HG02763 (cell line): ENCODE measurements around the gene GRK7.
A peak's percentile ranks its signal among the peaks of the same experiment; 100 is the strongest.

Source experiments
- ATAC-seq: cut with Tn5 transposase; IDR thresholded peaks from one replicate; pipeline ENCODE4 v1.9.1; 2021; ENCODE audit warnings: mild to moderate bottlenecking, moderate library complexity; ENCODE audit not compliant: unreplicated experiment

GRK7 gene, protein sequence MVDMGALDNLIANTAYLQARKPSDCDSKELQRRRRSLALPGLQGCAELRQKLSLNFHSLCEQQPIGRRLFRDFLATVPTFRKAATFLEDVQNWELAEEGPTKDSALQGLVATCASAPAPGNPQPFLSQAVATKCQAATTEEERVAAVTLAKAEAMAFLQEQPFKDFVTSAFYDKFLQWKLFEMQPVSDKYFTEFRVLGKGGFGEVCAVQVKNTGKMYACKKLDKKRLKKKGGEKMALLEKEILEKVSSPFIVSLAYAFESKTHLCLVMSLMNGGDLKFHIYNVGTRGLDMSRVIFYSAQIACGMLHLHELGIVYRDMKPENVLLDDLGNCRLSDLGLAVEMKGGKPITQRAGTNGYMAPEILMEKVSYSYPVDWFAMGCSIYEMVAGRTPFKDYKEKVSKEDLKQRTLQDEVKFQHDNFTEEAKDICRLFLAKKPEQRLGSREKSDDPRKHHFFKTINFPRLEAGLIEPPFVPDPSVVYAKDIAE (N-terminal part only)

DNA sequence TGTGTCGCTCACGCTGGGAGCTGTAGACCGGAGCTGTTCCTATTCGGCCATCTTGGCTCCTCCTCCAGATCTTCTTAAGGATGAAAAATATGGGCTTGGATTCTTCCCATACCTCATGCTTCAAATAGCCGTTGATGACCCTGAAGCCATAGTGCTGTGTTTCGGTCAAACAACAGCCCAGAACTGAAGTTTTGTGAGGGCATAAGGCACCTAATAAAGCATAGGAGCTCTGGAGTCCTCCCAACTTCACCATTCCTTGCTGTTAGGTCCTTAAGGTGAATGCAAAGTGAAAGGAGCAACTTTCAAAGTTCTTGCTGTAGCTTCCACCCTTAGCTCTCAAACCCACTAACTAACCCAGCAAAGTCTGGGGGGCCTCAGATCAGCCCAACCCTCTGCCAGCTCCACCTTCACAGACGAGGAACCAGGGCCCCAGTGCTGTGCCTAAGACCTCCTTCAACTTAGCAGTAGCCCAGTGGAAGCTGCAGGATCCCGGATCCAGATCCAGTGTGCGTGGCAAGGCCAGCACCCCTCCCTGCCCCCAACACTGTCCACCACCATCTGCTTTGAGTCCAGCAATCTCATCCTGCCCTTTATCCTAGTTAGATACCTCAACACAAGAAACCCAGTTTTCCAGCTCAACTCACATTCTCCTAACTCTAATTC, at the start of gene GRK7:
GRK7 (plus strand) TSS at position 321 of the 663 bp plus-strand sequence. CDS start 14,877 bp downstream, outside the sequence.
- ATAC-seq = no peak

DNA sequence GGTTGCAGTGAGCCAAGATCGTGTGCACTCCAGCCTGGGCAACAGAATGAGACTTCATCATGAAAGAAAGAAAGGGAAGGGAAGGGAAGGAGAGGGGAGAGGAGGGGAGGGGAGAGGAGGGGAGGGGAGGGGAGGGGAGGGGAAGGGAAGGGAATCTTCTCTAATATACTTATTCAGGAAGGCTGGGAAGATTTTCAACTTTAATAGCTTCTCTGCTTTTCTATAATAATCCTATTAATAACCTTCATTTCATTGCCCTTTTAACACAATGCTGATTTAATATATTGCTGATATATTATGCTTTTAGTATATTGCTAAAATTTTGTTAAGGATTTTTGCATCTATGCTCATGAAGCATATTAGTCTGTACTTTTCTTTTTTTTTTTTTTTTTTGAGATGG, 48.5 kb upstream of the GRK7 start:
- no peak for ATAC-seq

DNA sequence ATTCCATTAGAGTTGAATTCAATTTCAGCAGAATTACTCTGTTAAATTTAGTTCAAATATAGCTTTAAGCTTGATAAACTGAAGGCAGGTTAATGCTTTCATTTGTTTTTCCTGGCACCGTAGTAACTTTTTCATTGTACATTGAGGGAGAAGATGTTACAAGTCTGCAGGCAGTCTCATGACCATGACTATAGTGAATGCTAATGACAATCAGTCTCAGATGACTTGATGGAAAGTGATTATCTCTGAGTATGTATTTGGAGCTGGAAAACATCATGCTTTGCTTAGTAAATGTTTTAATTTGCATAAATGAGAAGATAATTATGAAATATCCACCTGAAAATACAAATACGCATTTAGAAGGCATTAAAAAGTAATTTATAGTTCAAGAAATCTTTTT, 41.1 kb upstream of the GRK7 start:
- no peak for ATAC-seq

DNA sequence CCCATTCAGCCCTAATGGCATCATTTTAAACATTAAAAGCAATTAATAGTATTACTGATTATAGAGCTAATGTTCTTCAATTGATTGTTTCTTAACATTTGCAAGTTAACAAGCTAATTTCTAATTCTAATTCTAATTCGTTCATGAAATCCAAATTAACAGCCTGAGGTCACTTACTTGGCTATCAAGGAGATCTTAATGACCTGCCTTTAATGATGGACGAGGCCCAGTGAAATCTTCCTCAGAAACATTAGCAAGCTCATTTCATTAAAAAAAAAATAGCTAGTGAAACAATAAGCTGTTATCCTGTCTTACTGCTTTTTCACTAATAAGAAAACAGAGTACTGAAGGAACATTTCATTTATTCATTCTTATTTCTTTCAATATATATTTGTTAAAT, 40.6 kb upstream of the GRK7 start:
- ATAC-seq = no peak

DNA sequence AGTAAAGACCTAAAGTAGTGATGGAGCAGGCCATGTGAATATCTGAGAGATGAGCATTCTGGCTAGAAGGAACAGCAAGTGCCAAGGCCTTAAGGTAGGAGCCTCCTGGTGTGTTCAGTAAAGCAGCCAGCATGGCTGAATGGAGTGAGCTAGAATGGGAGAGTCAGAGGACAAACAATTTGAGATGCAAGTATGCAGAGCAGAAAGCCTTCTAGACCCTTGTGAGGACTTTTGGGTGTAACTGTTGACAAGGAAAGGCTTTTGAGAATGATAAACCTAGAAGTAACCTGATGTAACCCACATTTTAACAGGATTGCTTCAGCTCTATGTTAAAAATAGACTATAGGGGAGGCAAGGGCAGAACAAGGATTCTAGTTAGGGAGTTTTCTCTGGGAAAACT, 40.0 kb upstream of the GRK7 start:
- ATAC-seq = no peak

DNA sequence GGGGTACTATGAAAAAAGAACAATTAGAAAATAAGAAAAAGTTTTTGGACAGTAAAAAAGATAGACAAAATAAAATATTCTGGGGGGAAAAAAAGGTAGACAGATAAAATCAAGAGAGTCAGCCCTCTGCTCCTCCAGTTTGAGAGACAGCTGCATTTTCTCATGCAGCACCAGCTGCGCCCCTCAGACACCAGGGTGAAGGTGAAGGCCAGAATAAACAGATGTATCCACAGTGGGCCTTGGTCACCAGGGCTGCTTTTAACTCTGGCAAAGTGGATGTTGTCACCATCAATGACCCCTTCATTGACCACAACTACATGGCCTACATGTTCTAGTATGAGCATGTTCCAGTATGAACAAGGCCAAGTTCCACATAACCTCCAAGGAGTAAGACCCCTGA, 39.0 kb upstream of the GRK7 start:
- no peak for ATAC-seq

DNA sequence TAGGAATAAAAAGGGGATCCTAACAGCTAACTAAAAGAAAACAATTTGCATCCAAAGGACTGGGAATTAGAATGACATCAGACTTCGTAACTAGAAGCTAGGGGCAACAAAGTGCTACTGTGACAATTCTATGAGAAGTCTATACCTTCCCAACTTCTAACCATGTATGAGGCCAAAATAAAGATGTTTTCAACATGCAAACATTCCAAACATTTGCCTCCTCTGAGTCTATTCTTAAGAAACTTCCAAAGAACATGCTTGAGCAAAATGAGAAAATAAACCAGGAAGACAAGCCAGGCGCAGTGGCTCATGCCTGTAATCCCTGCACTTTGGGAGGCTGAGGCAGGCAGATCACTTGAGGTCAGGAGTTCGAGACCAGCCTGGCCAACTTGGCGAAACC, 38.2 kb upstream of the GRK7 start:
- ATAC-seq = no peak

DNA sequence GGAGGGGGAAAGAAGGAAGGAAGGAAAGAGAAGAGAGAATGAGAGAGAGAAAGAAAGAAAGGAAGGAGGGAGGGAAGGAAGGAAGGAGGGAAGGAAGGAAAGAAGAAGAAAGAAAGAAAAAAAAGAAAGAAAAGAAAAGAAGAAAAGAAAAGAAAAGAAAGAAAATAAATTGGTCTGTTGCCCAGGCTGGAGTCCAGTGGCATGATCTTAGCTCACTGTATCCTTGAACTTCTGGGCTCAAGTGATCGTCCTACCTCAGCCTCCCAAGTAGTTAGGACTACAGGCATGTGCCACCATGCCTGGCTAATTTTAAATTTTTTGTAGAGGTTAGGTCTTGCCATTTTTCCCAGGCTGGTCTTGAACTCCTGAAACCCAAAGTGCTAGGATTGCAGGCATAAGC, 36.7 kb upstream of the GRK7 start:
- ATAC-seq = no peak

DNA sequence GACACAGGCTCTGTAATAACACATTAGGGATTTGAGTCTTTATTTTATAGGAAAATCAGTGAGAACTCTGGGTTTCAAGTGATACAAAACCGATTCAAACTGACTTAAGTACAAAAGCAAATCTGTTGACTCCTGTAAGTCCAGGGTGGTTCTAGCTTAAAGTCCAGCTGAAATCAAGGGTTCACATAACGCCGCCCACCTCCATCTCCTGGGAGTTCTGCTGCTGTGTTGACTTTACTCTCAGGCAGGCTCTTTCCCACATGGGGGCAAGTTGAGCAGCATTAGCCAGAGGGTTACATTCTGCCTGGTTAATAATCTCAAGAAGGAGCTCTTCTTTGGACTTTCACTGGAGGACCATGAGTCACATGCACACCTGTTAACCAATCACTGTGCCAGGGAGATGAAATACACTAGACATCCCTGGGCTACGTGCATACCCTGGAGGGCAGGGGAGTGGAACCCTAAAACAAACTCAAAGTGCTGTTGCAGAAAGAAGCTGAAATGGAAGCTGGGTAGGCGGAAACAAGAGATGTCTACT, 34.8 kb upstream of the GRK7 start:
- no peak for ATAC-seq

DNA sequence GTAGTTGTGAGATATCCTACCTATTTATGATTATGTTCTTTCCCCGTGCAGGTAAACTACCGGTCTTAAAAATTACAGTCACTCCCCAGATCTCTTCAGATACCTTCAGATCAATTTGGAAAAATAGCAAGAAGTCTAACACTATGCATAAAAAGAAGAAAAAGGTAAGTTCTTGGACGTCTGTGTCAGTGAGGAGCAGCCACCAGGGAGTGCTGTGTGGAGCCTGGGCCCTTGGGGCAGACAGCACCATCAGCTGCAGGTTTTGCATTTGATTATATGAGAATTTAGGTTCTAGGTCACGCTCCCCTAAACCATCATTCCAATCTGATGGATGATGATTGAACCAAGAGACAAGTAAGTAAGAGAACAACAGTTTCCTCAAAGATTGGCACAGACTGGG, 34.0 kb upstream of the GRK7 start:
- ATAC-seq = no peak

DNA sequence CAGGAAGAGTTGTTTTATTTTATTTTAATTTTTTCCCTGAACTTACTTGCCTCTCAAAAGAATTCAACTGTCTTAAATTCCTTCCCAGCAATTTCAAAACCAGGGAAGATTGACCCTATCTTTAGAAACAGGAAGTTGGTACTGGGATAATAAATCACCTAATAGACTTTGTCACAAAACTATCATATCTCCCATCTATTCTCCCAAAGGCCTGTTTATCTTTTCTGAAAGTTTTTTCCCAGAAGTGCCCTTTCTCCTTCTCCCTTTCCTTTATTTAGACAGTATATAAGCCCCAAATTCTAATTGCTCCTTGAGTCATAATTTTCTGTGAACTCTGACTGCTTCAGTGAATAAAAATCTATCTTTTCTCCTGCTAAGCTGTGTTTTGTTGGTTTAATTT, 28.0 kb upstream of the GRK7 start:
- ATAC-seq = no peak

DNA sequence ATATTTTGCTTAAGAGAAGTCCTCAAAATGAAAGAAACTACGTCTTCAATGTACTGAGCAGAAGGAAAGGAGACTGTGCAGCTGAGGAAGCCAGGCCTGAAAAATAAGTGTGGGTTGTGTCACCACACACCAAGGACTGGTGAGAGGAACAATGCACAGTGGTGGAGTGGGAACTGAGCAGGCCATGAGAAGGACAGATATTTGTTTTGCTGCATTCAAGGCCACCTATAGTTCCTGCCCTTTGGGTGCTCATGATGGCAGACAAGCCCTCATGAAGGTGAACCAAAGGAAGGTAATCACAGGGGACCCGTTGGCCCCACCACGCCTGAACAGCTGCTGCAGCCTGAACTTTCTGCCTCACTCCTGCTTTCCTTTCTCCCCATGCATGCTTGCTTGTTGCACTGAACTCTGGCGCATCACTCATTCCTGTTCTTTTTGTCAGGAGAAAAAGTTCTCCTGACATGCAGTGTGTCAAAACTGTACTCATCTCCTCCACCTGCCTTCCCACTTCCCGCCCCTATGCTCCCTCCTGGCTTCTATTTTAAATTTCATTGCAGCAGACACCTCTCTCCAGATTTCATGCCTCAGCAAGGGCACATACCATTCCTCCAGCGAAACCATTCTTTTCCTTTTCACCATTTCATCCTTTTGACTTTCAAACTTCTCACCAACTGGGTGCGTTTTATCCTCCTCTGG, 27.3 kb upstream of the GRK7 start:
- ATAC-seq = no peak

DNA sequence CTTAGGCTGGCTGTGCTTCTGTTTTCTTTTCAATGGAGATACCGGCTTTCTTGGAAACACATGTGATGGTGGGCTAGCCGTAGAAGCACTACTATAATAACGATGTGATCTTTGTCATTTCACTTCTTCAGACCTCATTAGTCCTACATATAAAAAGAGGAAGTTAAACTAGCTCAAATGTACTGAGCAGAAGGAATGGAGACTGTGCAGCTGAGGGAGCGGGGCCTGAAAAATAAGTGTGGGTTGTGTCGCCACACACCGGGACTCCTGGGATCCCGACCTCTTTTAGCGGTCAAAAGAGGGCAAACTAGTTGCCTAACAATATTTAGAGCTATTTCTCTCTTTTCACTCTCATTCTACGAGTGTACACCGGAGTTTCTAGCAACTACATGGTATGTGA, 26.1 kb upstream of the GRK7 start:
- no peak for ATAC-seq

DNA sequence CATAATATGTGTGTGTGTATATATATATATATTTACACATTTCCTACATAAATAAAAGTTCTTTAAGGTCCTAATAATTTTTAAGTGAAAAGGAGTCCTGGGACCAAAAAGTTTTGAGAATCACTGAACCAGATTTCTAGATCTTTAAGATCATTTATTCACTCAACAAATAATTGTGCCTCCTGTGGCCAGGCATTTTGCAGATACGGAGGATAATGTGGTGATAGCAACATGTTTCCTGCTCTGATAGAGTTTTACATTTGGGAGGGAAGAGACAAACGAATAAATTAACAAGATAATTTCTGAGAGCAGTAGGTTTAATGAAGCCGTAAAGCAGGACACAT, 25.6 kb upstream of the GRK7 start:
- no peak for ATAC-seq

DNA sequence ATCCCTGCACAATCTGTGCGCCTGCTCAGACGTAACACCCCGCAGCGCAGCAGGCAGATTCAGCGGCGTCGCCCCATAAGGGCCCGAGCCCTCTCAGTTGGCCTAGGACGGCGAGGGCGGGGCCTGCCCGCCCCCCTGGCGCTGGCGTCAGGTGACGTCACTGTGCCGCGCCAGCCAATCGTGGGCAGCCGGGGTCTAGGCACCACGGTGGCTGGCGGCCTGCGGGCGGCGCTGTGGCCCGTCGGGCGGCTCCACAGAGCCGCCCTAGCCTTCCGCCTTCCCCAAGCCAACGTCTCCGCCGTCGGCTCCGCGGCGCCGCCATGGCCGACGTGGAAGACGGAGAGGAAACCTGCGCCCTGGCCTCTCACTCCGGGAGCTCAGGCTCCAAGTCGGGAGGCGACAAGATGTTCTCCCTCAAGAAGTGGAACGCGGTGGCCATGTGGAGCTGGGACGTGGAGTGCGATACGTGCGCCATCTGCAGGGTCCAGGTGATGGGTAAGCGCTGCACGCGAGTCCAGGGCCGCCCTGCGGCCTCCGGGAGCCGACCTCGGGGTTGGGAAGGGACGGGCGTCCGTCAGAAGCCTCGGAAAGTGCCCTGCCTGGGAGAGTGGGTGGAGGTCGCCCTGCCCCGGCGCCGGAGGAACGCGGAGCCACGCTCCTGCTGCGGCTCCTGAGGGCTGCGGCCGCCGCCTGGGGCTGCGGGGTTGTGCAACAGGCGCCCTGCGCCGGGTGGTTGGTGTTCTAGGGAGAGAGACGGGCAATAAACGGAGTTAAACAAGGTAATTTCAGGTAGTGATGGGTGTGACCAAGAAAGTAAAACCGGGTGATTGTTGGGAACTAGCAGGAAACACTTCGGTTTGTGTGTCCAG, 25.0 kb upstream of the GRK7 start, which contains the start of gene RNF7:
RNF7 (plus strand) TSS at position 277 of the 869 bp plus-strand sequence; CDS start at position 321, 44 bp downstream.
- peak; percentile 98 for ATAC-seq

DNA sequence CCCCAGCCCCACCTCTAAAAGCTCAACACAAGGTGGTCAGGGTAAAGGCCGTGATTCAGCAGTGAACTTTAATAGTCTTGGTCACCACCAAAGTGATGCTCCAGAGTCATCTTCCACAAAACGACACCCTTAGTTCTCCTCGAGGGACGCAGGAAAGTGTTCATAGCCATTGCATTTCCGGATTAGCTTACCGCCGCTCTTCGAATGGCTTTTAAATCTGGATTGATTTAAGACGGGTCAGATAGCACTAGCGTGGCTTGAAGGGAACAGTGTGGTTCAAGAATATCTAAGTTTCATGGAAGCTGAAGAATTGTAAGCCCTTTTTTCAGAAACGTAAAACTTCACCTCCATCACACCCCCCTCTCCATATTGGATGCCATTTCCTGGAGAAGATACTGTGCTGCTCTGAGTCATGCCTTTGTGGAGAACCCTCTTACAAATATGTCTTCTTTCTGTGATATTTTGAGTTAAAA, 24.3 kb upstream of the GRK7 start:
- no peak for ATAC-seq

DNA sequence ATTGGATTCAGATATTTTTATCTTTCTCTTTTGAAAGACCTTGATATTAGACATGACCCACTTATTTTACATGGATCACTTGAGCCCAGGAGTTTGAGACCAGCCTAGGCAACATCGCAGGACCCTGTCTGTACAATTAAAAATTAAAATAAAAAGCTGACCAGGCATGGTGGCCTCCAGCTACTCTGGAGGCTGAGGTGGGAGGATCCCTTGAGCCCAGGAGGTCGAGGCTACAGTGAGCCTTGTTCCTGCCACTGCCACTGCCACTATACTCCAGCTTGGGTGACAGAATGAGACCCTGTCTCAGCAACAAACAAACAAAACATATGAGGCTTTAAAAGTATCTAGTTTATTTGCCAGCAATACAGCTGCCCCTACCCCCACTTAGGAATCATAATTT, 23.5 kb upstream of the GRK7 start:
- ATAC-seq = no peak

DNA sequence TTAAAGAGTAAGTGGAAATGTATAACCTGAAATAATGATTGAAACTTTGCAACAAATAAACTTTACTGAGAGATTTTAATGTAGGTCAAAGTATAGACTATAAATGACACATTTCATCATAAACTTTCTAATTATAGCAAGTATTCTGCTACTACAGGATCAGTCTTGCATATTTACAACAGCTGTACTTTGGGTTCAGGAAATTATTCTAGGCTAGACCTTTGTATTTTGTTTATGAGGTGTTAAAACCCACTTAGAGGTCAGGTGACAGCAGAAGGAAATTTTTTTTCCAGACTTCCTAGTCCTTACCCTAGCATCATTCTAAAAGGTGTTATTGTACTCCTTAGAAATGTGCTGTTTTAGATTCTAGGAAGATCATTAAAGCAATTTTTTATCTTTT, 22.9 kb upstream of the GRK7 start:
- ATAC-seq = no peak

DNA sequence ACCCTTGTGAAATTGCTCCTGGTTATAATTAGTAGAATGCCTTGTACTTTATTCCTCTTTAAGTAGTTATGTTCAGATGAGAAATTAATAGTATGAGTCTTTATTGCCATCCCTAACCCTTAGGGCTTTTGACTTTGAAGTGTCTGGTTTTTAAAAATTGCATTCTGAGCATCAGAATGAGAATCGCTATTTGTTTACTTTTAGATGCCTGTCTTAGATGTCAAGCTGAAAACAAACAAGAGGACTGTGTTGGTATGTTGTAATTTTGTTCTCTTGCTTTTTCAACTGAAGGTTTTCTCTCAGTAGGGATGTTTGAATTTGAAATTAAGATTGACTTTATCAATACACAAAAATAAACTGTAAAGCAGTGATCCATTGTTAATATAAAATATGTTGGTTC, 19.9 kb upstream of the GRK7 start:
- ATAC-seq = no peak

DNA sequence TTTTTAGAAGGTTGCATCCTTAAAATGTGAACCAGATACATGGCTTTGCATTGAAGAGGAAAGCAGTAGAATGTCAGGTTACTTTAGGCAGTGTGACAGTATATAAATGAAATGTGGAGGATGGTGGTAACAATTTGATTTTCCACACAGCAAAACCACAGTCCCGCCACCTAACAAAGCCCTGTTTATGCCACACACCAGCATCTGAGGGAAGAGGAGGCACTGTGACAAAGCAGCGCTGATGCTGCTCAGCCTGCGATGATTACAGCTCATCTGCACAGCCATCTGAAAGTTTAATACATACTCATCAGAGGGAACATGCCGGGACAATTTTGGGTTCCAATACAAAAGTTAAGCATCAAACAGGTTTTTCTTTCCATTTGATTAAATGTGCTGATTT, 16.2 kb upstream of the GRK7 start:
- ATAC-seq = no peak
